OCI-LY7 (cell line): ENCODE results near the gene SYNJ1. TPM values are rescaled to one million over a fixed set of nuclear protein-coding genes. Genes with fewer than 3 reads are reported as not detected.

Experiments used
- BruUV-seq: library from RNA; stranded (reverse); fragments of 400-500 nt; replicated peaks from 2 replicates; lab custom pipeline; 2021; lab: Mats Ljungman, UMichigan
- CTCF ChIA-PET: fragments of 300-600 bp; sonication (Branson Sonifier 250); formaldehyde crosslinking; loops from one replicate; lab custom pipeline; 2022; ENCODE audit warnings: antibody characterized with exemption; ENCODE audit not compliant: unreplicated experiment; lab: Charles Lee
- POLR2A ChIA-PET: fragments of 300-600 bp; sonication (Branson Sonifier 250); formaldehyde crosslinking; loops from one replicate; lab custom pipeline; 2022; ENCODE audit warnings: antibody characterized with exemption; lab: Charles Lee
- DNase-seq: peaks from one replicate; pipeline ENCODE4 v3.0.0-alpha.2; 2015; ENCODE audit warnings: low spot score
- H2AFZ ChIP-seq: fragments of 200-600 bp; sonication (generic), shearing (Covaris generic); 2 replicates; pipeline ENCODE4 v1.6.1; 2014; ENCODE audit warnings: mild to moderate bottlenecking, antibody characterized with exemption, low read length, moderate library complexity
- H3K27ac ChIP-seq: fragments of 200-600 bp; sonication (generic); 2 replicates; pipeline ENCODE4 v1.5.1; 2014; ENCODE audit warnings: mixed run types, low read depth, mild to moderate bottlenecking, moderate library complexity, low read length, inconsistent platforms; ENCODE audit not compliant: poor library complexity, severe bottlenecking
- H3K36me3 ChIP-seq: fragments of 200-600 bp; sonication (generic); 2 replicates; pipeline ENCODE4 v1.6.1; 2014; ENCODE audit warnings: mild to moderate bottlenecking, antibody characterized with exemption, low read length, moderate library complexity, mixed read lengths; ENCODE audit not compliant: insufficient read depth
- H3K4me1 ChIP-seq: fragments of 200-600 bp; sonication (generic); 2 replicates; pipeline ENCODE4 v1.5.1; 2014; ENCODE audit warnings: mild to moderate bottlenecking, low read length; ENCODE audit not compliant: insufficient read depth, poor library complexity, severe bottlenecking
- H3K4me2 ChIP-seq: fragments of 200-600 bp; sonication (generic); 2 replicates; pipeline ENCODE4 v1.6.1; 2014; ENCODE audit warnings: mild to moderate bottlenecking, low read length
- H3K4me3 ChIP-seq: fragments of 200-600 bp; sonication (generic); 2 replicates; pipeline ENCODE4 v1.5.1; 2014; ENCODE audit warnings: mild to moderate bottlenecking, low read depth, low read length; ENCODE audit not compliant: poor library complexity, severe bottlenecking
- H3K79me2 ChIP-seq: fragments of 200-600 bp; sonication (generic); 2 replicates; pipeline ENCODE4 v1.6.1; 2016; ENCODE audit warnings: low read depth, mild to moderate bottlenecking, low read length, moderate library complexity, mixed read lengths; ENCODE audit not compliant: insufficient read depth
- H3K9me2 ChIP-seq: fragments of 200-600 bp; sonication (generic); 2 replicates; pipeline ENCODE4 v1.6.1; 2016; ENCODE audit warnings: mild to moderate bottlenecking, low read length, mixed read lengths; ENCODE audit not compliant: insufficient read depth
- H3K9me3 ChIP-seq: fragments of 200-600 bp; sonication (generic); 2 replicates; pipeline ENCODE4 v1.6.1; 2014; ENCODE audit warnings: mild to moderate bottlenecking, mixed run types, low read length, mixed read lengths
- H4K20me1 ChIP-seq: fragments of 200-600 bp; sonication (generic); 2 replicates; pipeline ENCODE4 v1.6.1; 2014; ENCODE audit warnings: mild to moderate bottlenecking, antibody characterized with exemption, low read length, moderate library complexity, mixed read lengths; ENCODE audit not compliant: insufficient read depth
- EZH2phosphoT487 ChIP-seq: fragments of 200-600 bp; sonication (generic); IDR thresholded peaks from 2 replicates; pipeline ENCODE4 v1.6.1; 2018; ENCODE audit warnings: low read depth, borderline replicate concordance, mild to moderate bottlenecking, mixed run types, antibody characterized with exemption, low read length, moderate library complexity, mixed read lengths
- intact Hi-C: fragments of 100-400 bp; cut with micrococcal nuclease; formaldehyde crosslinking; loops from one replicate; pipeline ENCODE4 v1.10.0; 2022; ENCODE audit not compliant: unreplicated experiment
- total RNA-seq, 2 experiments: library from RNA; depleted of rRNA in 1 of 2; stranded (reverse); fragments of >200 nt in 1 of 2; shearing (Covaris generic) in 1 of 2; gene quantifications; 2 replicates each; pipeline ENCODE4 v1.2.3, GENCODE V29; 2014 to 2022
- TF ChIP-seq, protein P1 (sequence below): fragments of 200-600 bp; sonication (generic); conservative IDR thresholded peaks from 2 replicates; pipeline ENCODE4 v1.5.1; 2014; ENCODE audit warnings: mild to moderate bottlenecking, antibody characterized with exemption, low read length, moderate library complexity, mixed read lengths

The SYNJ1 gene
- total RNA-seq, 2 experiments from 2014 or later = 3.8 to 8.0 TPM

DNA sequence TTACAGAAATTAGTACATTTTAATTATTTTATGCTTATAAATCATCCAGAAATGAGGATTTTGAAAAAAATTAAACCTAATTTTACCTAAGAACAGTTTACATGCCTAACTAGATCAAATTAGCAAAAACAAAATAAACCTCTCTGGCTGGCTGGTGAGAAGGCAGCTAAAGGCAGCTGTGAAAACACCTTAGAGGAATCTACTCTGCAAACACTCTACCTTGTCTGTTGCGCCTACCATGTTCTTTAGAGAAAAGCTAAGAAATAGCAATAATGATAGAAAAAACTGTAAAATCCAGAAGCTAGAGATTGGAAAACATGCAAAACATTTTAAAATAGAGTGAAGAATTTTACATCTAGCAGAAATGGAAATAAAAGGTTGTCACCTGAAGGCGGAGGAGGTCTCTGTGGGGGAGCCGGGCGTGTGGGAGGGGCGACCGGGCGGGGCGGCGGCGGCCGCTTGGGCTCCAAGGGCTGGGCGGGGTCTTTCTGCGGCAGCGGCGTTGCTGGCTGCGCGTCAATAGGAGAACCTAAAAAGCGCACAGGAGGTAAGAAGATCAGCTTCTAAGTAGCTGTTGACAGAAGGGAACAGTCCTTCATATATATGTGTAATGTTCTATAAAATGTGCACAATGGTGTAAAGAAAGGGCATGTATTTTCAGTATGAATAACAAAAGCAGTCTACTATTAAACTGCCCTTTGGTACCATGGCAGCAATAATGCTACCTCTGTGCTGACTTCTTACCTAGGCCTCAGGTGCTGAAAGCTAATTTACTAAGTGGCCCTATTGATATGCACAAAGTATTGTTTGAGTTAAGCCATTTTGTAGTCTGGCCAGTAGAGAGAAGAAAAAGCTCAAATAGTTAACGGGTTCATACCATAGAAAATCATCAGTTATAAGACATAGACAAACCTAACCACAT is 82.3 kb downstream of the SYNJ1 start:
- BruUV-seq = no TSS peak
- Histone ChIP-seq H3K4me1 (no peaks in the 10 kb centered on the region), H3K27ac (no peak overlapping the region), H3K36me3 (0 out of 2 replicates have a peak, but pooled peaks cover 3% of the 10 kb centered on the region), H3K9me2 (no peaks in the 10 kb centered on the region), H4K20me1 (no peaks in the 10 kb centered on the region), H3K4me2 (no peak overlapping the region), H3K9me3 (no peaks in the 10 kb centered on the region), H3K79me2 (no peaks in the 10 kb centered on the region), H2AFZ (no peak overlapping the region), H3K4me3 (no peak overlapping the region)
- DNase-seq = no peak
- TF ChIP-seq, protein P1, sequence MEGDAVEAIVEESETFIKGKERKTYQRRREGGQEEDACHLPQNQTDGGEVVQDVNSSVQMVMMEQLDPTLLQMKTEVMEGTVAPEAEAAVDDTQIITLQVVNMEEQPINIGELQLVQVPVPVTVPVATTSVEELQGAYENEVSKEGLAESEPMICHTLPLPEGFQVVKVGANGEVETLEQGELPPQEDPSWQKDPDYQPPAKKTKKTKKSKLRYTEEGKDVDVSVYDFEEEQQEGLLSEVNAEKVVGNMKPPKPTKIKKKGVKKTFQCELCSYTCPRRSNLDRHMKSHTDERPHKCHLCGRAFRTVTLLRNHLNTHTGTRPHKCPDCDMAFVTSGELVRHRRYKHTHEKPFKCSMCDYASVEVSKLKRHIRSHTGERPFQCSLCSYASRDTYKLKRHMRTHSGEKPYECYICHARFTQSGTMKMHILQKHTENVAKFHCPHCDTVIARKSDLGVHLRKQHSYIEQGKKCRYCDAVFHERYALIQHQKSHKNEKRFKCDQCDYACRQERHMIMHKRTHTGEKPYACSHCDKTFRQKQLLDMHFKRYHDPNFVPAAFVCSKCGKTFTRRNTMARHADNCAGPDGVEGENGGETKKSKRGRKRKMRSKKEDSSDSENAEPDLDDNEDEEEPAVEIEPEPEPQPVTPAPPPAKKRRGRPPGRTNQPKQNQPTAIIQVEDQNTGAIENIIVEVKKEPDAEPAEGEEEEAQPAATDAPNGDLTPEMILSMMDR = no peak
- no peak for TF ChIP-seq EZH2phosphoT487
- intact Hi-C loops = no loop called here
- ChIA-PET POLR2A (no interaction called here), CTCF (no interaction called here)

DNA sequence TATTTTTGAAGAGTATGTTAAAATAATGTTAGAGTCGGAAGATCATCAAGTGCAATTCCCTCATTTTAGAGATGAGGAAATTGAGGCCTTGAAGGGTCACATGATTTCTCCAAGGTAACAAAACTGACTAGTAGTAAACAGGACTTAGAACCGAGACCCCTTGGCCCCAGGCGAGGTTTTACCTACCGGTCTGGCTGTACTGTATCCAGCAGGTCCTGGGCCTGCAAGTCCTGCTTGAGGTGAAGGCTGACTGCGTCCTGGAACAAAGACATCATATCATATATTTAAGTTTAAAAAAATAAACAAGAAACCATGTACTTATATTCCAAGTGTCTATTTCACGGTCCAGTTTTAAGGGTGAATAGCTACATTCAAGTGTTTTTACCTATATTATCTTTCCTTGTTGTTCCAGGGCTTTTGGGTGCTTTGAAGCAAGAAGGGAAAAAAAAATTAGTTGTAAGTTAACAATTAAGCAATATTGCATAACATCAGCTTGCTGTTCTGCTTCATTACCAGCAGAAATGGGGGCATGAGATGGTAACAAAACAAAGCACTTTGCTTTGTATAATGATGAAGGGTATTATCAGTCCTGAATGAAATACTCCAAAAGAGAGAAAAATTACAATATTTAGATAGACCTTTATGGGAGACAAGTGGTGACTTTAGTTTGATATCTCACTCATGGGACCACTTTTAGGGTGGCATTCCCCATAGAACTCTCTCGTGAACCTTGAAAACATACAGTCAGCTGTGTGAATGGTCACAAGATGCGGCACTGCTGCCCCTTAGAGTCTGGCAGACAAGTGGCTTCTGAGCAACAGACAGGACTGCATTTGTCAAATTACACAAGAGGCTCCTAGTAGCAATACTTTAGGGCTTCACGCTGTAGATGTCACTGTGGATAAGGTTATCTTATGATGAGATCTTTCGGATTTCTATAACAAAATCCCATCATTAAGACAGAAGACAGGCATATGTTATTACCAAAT is 85.8 kb downstream of the SYNJ1 start:
- H4K20me1 ChIP-seq = no peaks in the 10 kb centered on the region
- no peak overlapping the region for H3K27ac ChIP-seq
- 0 out of 2 replicates have a peak, but pooled peaks cover 4% of the 10 kb centered on the region for H3K36me3 ChIP-seq
- no peak overlapping the region for H3K4me2 ChIP-seq
- H3K4me1 ChIP-seq = no peaks in the 10 kb centered on the region
- DNase-seq = no peak
- H3K79me2 ChIP-seq = no peaks in the 10 kb centered on the region
- H3K9me2 ChIP-seq = no peaks in the 10 kb centered on the region
- TF ChIP-seq, protein P1 = no peak
- TF ChIP-seq EZH2phosphoT487 = no peak
- no TSS peak for BruUV-seq
- ChIA-PET CTCF (no interaction called here), POLR2A (no interaction called here)
- no peaks in the 10 kb centered on the region for H3K9me3 ChIP-seq
- H3K4me3 ChIP-seq = no peak overlapping the region
- no peak overlapping the region for H2AFZ ChIP-seq
- intact Hi-C loops = no loop called here
